ENCODE results near the gene CCDC175. TPM values are rescaled to one million over a fixed set of nuclear protein-coding genes. Genes with fewer than 3 reads are reported as not detected.

CCDC175 gene
- total RNA-seq, 1 donor from 2014 or later = not detected

DNA sequence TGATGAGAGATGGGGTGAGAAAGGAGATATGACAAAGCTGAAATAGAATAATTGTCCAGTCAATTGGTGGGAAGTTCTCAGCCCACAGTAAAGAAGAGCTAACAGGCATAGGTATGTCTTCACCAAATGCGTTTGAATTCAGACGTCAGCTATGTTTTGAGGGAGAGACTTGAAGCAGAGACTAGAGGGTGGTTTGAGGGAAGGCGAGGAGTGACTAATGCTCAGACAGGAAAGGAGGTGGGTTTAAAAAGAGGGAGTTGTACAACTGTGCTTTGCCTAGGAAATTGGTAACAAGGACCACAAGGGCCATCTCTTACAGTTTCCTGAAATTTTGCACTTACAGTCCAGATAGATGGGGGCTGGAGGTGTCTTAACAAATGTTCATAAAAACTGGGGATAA is 85.9 kb downstream of the CCDC175 start:
- DNase-seq (ENCODE audit: low spot score) (no peak), ATAC-seq (no peak)
- intact Hi-C loops (cut with DNase I) = no loop called here

DNA sequence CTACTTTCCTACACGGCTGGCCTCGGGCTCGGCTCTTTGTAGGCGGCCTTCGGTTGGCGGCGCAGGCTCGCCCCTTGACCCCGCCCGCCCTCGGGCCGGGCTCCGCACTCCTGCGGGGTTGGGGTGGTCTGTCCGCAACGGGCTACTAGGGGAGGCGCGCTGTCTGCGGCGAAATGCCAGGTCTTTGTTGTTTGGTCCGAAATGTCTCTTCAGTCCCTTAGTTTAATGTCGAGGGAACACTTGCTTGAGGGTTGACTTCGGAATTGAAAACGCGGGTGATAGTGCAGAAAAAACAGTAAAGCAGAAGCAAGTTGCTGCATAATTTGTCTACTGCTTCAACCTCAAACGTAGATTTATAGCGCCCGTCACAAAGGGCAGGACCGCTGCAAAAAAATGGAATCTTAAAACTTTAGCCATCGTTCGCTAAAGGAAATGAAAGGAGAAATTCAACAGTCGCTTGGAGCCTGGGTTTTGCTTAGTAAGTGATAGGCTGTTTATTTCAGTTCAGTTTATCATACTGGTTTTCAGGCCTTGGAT is 91.9 kb downstream of the CCDC175 start:
- DNase-seq (ENCODE audit: low spot score) (no peak), ATAC-seq (peak; percentile 81)
- intact Hi-C loops (cut with DNase I) = no loop called here

DNA sequence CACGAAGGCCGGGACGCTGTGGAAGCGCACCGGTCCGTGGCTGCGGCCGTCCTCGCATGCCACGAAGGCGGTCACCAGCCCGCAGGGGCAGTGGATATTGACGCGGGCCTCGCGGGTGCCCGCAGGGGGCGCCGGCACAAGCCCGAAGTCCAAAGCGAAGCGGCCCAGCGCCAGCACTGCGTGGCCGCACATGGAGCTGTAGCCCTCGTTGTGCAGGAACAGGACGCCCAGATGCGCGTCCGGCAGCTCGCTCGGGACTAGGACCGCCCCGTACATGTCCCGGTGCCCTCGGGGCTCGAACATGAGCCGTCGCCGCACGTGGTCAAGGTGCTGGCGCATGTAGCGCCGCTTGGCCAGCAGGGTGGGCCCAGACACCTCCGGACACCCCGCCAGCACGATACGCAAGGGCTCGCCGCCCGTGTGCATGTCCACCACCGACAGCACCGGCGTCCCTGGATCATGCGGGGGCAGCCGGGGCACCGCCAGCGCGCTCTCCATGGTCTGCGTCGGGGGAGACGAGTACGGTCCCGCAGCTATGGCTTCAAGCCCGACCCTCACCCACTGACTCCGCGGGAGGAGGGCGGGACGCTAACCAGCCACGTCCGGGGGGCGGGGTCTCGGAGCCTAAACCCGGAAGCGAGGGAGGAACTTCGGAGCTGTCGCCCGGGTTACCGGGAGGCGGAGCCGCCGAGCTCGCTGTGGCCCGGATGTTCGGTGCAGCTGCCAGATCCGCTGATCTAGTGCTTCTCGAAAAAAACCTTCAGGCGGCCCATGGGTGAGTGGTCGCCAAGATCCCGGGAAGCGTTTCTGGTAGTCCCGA is 92.6 kb downstream of the CCDC175 start, which contains the start of the genes JKAMP and L3HYPDH:
JKAMP (plus strand) TSS at position 699 of the 820 bp plus-strand sequence; CDS start at position 772, 73 bp downstream.
L3HYPDH (minus strand) TSS at position 590 of the 820 bp plus-strand sequence; CDS start at position 498, 92 bp downstream.
- DNase-seq (ENCODE audit: low spot score) = peak; percentile 99
- intact Hi-C loops (cut with DNase I) = no loop called here
- ATAC-seq = peak; percentile 98

DNA sequence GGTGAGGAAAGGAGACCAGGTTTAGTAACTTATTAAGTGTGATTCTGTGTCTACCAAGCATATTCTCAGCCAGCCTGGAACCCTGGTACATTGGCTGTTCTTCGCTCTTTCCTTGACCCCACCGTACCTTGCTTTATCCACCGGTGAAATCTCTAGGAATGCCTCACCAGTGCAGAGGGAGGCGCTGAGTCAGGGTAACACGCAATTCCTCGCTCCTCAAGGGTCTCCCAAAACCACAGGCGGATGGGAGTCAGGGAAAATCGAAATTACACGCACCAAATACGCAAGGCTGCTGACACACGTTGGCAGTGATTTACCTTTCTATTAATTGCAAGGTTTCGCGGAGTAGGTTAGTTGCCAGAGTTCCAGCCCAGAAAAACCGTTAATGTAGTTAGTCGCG is 93.2 kb downstream of the CCDC175 start:
- intact Hi-C loops (cut with DNase I) = no loop called here
- ATAC-seq (no peak), DNase-seq (ENCODE audit: low spot score) (no peak)

DNA sequence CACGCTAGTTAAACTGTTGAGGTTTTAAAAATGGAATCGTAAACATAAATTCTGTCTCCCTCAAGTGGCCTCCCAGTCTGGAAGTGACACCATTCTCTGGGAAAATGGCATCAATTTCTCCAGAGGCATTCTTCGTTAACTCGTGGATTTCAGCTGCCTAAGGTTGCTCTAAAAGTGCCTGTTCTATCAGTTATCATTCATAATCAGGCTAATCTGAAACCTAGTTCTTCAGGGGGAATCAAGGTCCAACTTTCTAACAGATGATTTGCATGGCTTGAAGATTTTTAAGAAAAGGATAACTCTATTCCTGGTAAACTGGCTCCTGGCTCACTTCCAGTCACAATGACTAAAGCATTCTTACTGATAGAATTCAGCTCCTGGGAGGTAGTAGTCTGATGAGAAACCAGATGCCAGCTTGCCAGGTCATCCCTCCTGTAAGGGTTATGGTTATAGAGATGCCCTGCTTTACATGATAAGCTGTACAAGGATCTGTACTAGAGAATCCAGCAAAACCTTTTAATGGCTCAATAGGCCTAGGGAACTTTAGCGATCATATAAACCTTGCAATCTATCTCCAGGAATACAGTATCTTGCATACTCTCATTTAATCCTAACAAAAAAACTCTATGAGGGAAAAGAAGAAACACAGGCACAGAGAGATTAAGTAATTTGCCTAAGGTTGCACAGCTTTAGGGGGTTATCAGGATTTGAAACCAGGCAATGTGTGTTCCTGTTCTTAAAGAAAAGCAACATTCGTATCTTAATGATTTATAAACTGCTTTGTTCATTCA is 93.9 kb downstream of the CCDC175 start:
- no peak for ATAC-seq
- intact Hi-C loops (cut with DNase I) = no loop called here
- no peak for DNase-seq (ENCODE audit: low spot score)

DNA sequence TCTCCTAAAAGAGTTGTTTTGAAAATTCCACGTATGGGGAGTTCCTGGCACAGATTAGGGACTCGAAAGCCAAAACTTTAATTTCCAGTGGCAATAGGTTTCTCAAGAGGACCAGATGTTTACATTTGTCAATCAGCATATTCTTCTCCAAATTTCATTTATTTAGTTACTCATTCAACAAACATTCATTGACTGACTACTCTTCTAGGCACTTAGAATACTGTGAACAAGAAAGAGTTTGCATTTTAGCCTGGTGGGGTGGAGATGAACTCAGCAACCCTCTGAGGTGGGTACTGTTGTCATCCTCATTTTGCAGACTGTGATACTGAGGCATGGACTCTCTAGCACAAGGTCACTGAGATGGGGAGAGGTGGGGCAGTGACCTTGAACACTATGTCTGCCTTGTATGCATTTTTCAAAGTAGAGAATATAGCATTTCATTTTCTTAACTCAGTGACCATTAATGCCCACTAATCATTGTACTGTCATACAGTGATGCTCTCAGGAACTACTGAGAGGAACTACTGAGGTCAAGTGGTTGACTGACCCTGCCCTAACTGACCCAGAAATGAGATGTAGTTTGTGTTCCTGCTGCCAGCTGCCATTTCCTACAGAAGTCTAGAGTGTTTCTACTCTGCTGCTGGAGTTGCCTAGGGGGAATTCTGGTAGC is 94.6 kb downstream of the CCDC175 start:
- intact Hi-C loops (cut with DNase I) = no loop called here
- no peak for ATAC-seq
- DNase-seq (ENCODE audit: low spot score) = no peak

DNA sequence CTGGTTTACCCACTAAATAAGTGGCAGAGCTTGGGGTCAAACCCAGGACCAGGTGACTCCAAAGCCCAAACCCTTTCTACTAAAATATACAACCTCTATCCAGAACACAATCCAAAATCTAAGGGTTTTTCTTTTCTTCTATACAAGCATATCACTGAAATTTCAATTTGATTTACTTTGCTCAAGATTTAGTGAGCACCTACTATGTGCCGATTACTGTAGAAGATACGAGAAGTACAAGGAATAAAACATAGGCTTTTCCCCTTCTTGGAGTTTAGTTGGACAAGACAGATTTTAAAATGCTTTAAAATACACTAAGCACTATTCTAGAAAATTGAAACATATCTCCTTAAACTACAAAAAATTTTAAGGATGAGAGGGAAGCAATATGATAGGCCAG is 95.2 kb downstream of the CCDC175 start:
- DNase-seq (ENCODE audit: low spot score) (no peak), ATAC-seq (no peak)
- intact Hi-C loops (cut with DNase I) = no loop called here

DNA sequence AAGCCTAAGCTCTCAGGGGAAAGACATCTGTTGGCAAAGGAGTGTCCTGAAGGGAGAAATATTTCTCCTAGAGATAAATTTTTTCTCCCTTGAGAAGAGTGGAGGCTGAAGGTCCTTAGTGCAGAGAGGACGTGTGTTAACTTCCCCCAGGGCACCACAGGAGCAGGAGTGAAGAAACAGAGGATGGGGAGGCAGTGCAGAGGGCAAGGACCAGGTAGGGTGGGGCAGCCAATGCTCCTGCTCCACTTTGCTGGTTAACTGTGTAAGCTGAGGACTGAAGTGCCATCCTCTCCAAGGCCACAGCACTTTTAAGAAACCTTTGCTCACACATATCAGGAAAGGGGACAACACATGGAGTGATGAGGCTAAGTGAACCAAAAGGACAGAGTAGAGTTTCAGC is 96.4 kb downstream of the CCDC175 start:
- no peak for ATAC-seq
- no peak for DNase-seq (ENCODE audit: low spot score)
- intact Hi-C loops (cut with DNase I) = no loop called here

DNA sequence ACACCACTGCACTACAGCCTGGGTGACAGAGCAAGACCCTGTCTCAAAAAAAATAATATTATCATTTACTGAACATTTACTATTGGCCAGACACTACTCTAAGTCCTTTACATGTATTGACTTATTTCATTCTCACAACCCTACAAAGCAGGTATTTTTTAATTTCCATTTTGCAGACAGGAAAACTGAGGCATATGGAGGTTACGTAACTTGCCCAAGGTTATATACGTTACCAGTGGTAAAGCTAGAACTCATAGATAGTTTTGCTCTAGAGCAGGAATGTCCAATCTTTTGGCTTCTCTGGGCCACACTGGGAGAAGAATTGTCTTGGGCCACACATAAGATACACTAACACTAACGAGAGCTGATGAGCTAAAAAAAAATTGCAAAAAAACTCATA is 98.1 kb downstream of the CCDC175 start:
- no peak for DNase-seq (ENCODE audit: low spot score)
- intact Hi-C loops (cut with DNase I) = no loop called here
- no peak for ATAC-seq

DNA sequence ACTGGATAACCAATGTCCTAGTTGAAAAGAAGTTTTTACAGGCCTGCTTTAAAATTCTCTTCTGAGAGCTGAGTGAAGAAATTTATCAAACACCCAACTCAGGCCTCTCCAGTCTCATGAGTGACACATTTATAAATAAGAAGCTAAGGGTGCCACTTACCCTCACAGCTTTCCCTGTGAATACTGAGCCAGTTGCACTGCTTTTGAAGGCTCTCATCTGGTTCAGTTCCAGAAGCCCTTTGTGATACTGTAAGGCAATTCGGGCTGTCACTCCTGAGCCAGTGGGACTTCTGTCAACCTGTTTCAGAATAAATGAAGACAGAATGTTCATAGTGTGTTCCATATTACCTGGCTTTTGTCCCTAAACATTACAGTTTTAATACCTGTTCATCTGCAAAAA is 100.9 kb downstream of the CCDC175 start:
- intact Hi-C loops (cut with DNase I) = no loop called here
- DNase-seq (ENCODE audit: low spot score) (no peak), ATAC-seq (no peak)

DNA sequence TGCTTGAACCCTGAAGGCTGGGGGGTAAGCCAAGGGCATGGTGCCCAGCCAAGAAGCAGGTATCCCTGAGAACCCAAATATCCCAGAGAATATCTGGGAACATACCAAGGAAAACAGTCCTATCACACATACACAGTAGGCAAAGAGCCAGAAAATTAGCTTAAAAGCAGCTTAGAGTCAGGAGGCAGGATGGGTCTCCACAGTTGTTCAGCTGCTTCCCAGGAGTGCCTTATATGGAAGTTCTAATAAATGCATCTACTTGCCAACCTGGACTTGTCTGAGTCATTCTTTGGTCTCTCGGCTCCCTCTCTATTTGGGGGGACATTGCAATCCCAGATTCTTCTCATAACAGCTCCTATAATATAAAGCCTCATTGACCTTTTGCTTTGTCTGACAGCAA is 102.4 kb downstream of the CCDC175 start:
- intact Hi-C loops (cut with DNase I) = no loop called here
- DNase-seq (ENCODE audit: low spot score) = no peak
- ATAC-seq = no peak

DNA sequence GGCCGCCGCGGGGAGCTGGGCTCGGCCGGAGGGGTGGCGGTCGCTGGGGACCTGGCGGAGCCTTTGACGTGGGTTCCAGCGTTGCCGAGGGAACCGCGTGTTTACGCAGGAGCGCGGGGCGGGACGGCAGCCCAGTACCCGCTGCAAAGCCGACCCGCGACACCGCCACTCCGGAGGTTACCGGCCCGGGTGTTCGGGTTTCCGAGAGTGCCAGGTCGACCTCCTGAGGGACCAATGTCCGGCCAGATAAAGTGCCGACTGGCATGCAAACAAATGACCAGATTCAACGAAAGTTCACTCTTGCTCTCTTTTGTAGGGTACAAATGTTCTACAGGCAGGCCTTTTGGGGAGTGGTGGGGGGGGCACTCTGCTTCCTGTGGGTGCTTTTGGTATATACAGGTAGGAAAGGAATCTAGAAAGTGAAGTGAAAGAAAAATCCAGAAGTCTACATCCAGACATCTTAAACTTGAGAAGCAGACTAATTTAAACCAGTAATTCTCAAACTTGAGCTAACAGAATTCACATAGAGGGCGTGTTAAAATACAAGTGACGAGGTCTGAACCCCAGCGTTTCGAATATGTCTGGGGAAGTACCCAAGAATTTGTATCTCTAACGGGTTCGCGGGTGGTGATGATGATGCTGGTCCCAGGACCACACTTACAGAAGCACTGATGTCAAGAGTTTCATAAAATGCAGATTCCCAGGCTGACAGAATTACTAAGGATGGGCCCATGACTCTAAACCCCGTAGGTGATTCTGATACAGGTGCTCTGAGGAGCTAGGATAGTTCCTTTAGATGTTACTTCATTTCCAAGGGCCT is 111.1 kb downstream of the CCDC175 start, which contains the start of gene GPR135:
GPR135 (minus strand) TSS at position 65 of the 820 bp plus-strand sequence. CDS start 154 bp downstream, outside the sequence.
- peak; percentile 82 for ATAC-seq
- intact Hi-C loops (cut with DNase I) = no loop called here
- no peak for DNase-seq (ENCODE audit: low spot score)

DNA sequence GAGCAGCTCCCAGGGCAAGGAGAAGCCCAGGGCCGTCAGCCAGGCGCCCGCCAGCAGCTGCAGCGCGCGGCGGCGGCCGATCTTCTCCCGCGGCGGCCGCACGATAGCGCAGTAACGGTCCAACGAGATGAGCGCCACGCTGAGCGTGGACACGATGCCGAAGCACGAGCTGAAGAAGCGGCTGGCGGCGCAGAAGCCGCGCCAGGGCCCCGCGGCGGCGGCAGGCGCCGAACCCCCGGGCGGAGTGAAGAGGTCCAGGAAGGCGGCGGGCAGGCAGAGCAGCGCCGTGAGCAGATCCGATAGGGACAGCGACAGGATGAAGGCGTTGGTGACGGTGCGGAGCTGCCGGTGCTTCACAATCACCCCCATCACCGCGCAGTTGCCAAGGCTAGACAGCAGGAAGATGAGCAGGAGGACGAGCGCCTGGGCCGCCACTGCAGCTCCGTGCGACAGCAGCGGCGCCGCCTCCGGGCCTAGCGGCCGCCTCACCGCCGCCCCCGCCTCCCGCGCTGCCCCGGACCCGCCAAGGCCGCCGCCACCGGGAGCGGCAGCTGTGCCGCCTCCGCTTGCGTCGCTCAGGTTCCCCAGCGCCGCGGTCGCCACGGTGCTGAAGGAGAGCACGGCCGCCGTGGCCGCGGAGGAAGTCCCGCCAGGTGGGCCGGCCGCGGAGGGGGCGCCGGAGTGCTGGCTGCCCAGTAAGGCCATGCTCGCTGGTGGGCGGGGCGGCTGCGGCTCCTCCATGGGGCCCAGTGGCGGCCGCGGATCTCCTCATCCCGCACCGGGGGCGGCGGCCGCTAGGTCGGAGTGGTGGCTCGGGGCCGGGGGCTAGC is 111.9 kb downstream of the CCDC175 start:
- DNase-seq (ENCODE audit: low spot score) = peak; percentile 80
- intact Hi-C loops (cut with DNase I) = no loop called here

DNA sequence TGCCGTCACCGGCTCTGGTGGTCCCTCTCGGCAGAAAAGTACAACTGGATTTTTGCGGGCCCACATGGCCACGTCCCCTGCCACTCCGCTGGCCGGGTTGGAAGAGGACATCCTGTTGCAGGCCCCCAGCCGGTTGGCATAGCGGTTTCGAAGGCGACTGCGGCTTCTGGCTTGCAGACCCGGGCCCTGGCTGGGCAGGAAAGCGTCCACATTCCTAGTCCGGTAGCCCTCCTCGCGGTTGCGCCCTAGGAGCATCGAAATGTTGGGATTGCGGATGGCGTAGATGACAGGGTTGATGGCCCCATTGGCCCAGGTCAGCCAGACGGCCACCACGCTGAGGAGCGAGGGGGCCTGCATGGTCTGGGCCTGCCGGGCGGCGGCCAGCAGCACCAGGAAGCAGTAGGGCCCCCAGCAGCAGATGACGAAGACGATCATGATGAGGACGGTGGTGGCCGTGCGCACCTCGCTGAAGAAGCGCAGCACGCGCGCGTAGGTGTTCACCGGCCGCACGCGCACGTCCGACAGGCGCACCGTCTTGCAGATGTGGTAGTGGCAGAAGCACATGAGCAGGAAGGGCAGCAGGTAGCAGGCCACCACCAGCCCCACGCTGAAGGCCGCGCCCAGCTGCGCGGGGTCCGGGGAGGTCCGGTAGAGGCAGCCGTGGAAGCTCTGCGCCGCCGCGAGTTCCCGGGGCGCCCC is 112.7 kb downstream of the CCDC175 start:
- intact Hi-C loops (cut with DNase I) = no loop called here
- ATAC-seq (peak; percentile 32), DNase-seq (ENCODE audit: low spot score) (no peak)

More for the DNA sequence above, 111.9 kb downstream of the CCDC175 start:
- peak; percentile 81 for ATAC-seq

DNA sequence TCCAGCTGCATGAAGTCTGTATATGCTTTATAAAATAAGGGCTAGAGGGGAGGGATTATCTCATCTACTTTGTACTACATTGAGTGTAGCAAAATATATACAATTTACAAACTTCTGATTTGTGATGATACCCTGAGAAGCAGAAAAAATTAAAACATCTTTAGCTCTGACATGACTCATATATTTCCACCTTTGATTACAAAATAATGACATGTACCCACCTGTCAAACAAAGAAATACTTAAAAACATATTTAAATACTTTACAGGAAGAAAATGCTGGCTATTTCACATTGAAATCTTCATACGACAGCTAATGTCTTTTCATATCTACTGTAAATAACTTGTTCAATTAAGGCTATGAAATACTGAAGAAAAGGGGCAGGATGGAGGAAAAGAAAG is 114.7 kb downstream of the CCDC175 start:
- intact Hi-C loops (cut with DNase I) = no loop called here
- no peak for ATAC-seq

DNA sequence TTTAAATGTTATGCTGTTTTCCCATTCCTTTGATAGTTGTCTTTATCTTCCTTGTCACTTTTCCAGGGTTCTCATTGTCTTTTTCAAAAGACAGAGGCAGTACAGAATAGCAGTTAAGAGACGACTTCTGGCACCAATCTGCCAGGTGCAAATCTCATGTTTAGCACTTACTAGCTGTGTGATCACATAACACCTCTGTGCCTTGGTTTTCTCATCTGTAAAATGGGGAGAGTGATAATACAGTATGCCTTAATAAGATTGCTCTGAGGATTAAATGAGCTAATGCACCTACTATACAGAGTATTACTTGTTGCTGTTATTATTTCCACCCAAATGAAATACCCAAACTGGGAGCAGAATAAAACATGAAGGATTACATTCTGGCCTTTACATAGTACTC is 116.2 kb downstream of the CCDC175 start:
- intact Hi-C loops (cut with DNase I) = no loop called here
- DNase-seq (ENCODE audit: low spot score) (no peak), ATAC-seq (no peak)

More for the DNA sequence above, 114.7 kb downstream of the CCDC175 start:
- no peak for DNase-seq (ENCODE audit: low spot score)

DNA sequence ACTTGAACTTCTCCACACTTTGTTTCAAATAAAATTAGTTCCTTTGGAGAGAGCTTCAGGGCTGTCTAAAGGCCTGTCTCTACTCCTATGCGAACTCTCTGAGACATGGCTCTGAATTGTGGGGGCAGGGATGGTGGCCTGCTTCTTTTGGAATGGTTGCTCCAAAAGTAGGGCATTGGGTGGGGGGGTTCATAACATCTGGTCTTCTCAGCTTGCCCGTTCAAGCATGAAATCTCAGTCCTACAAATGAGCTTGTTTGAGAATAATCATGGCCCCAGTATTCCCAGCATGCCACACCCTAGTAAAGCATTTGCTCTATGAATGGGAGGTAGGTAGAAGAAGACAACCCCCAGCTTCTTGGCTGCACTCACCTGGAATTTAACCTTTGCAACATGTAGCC is 118.1 kb downstream of the CCDC175 start:
- intact Hi-C loops (cut with DNase I) = loop anchor here (5.0 kb wide), 1 partner anchor 336 kb away; no protein-coding TSS in a partner anchor
- ATAC-seq = no peak

More for the DNA sequence above, 118.1 kb downstream of the CCDC175 start:
- no peak for DNase-seq (ENCODE audit: low spot score)

Data from sciatic nerve (tissue), 2 donors.